Stimulated activated CD4-positive, alpha-beta T cell treated with anti-CD3 and anti-CD28 coated beads, Interleukin-1b, Interleukin-23, amount 100 ng/mL, for 4 hours (primary cell): ENCODE measurements around the gene SLC39A8.
A peak's percentile ranks its signal among the peaks of the same experiment; 100 is the strongest.
"Not testable (repeated sequence)": the region's sequence is repeated elsewhere in the genome, so short reads cannot be mapped to it uniquely, and the experiment has no call there.

Experiments
- DNase-seq, 2 donors: peaks; one replicate each; pipeline ENCODE4 v3.0.0-alpha.2; 2020; ENCODE audit warnings: low read depth in 2 of 2

Gene SLC39A8

DNA sequence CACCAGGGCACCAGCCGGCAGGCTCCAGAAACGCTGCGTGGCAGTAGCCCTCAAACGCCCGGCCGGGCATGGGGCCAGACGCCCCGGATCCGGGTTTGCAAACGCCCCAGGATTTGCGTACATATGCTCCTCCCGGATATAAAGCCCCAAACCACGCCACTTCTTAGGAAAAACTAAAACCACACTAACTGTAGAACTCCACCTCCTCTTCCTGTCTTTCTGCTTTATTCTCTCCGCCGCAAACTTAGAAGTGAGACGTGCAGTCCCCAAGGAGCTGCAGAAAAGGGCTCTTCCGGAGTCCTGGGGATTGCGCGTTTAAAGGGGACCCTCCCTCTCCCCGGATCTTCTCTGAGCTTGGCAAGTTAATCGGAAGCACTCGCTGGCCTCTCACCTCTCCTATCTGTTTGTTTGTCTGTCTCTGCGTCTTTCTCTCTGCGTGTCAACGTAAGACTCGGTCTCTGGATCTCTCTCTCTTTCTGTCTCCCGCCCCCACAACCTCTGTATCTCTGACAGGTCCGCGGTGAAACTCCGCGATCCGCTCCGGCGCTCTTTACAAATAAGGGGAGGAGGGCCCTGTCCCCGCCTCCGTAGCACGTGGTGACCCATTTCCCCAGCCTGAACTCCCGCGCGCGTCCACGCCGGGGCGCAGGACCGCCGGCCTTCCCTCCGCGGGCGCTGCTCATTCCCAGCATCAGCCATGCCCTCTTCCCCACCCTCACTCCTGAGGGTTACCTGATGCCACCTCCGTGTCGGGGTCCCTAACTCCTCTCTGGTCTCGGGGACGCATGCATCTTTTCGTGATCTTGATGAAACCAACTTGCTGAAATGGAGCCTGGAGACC, at the start of gene SLC39A8:
SLC39A8 (minus strand) TSS at position 529 of the 841 bp plus-strand sequence. CDS start 820 bp downstream, outside the sequence.
- peak; percentile 77 to 83 for DNase-seq

DNA sequence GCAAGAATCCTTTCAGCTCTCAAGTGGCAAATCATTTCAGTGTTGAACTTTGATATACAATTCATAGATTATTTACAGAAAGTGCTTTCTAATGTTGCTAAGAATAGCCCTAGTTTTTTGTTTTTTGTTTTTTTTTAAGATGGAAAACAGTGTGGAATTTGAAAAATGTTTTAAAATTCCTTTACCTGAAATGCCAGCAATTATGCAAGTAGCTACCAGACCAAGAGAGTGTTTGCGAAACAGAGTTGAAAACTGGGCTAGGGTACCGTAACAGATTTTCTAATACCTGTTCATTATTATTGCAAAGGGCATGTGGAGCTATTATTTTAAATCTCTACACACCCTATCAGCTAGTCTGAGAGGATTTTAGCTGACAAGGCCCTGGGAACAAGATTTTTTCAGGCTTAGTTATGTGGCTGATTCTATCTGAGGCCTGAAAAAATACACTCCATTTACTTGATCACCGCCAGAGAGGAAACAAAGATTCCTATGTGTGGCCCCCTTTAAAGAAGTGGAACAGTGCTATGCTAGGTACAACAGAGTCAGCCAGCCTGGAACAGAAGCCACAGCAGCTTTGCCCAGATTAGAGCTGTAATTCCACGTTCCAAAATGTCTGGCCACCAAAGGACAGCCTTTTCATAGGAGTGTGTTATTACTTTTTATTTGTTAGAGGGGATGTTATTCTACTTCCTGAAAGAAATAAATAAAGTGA, 46.9 kb upstream of the SLC39A8 start:
- DNase-seq: no peak

DNA sequence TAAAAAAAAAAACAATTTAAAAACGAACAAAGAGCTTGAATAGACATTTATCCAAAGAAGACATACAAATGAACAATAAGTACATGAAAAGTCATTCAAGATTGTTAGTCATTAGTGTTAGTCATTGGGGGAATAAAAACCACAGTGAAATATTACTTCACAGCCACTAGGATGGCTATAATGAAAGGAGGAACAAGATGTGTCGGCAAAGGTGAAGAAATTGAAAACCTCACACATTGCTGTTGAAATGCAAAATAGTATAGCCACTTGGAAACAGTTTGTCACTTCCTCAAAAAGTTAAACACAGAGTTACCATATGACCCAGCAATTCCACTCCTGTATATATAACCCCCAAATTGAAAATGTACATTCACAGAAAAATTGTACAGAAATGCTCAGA, 45.2 kb upstream of the SLC39A8 start:
- DNase-seq: no peak

DNA sequence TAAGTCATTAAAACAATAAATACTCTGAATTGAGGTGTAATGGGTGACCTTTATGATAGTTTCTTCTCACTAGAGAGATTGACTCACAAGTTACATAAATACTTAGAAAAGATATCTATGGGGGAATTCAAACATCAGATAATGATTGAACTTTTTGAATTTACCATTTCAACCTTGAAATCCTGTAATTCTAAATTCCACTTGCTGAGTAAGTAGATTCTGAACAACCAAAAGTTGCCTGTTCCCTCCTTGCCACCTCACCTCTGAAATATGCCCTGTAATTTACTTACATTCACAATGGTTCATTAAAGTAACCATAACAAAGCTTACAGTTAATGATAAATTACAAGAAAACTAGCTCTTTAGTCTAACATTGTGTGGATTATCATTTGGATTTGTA, 43.3 kb upstream of the SLC39A8 start:
- no peak for DNase-seq

DNA sequence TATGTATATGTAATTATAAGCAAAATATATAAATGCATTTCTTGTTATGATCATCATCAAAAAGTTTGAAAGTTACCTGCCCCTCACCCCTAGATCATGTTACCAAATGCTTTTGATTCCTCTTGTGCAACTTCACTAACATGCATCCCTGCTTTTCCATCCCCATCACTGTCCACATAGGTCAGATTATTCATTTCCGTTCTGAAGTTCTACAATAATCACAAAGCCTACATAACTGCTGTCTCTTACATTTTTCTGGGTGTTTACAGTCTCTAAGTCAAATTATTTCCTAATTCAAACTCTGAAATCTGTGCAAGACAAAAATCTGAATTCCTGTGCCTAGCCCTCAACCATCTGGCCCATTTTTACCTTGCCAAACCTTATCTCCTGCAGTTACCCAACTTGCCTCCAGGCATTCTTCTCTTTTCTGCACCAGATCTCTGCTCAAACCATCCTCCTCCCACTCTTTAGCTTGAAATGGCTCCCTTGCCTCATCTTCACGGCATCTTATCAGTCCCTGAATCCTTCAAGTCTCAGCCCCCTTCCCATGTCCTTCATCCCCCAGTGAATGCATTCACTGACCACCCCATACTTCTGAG, 42.4 kb upstream of the SLC39A8 start:
- no peak for DNase-seq

DNA sequence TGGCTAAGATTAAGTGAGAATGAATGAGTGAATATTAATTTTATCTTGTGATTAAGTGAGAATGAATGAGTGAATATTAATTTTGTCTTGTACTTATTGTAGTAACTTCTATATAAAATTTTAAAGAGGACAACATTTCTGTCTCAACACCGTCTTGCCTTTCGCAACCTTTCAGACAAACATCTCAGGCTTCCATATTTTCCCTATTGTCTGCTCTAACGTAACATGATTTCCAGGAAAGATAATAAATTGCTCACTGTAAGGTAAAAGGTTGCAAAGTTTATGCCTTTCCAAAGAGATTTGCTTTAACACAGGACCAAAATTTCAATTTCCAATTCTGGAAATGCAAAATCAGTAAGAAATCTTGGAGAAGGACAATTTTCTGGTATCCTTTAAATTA, 41.7 kb upstream of the SLC39A8 start:
- no peak for DNase-seq

DNA sequence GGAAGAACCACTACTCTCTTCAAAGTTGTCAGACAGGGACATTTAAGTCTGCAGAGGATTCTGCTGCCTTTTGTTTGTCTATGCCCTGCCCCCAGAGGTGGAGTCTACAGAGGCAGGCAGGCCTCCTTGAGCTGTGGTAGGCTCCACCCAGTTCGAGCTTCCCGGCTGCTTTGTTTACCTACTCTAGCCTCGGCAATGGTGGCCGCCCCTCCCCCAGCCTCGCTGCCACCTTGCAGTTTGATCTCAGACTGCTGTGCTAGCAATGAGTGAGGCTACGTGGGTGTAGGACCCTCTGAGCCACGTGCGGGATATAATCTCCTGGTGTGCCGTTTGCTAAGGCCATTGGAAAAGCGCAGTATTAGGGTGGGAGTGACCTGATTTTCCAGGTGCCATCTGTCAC, 35.0 kb upstream of the SLC39A8 start:
- not testable (repeated sequence) for DNase-seq

DNA sequence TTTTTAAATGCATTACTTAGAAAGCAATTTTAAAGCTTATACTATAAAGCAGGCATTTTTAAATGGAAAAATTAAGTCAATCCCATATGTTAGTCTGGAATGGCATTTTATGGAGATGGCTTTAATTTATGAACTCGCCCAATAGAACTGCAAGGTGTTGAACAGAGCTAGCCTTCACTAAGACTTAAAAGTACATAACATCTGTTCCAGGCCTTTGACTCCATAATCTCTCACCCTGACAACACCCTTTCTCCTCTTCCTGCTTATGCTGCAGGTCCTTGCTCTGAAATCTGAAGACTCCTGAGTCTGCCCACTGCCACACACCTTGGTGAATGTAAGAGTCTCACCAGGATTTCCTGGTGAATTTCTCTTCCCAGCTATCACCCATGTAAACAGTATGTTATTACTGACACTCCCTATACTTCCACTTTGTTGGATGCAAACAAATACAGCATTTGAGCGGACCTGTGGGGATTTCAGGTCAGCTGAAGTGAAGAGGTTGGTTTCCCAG, 17.7 kb upstream of the SLC39A8 start:
- DNase-seq: no peak

DNA sequence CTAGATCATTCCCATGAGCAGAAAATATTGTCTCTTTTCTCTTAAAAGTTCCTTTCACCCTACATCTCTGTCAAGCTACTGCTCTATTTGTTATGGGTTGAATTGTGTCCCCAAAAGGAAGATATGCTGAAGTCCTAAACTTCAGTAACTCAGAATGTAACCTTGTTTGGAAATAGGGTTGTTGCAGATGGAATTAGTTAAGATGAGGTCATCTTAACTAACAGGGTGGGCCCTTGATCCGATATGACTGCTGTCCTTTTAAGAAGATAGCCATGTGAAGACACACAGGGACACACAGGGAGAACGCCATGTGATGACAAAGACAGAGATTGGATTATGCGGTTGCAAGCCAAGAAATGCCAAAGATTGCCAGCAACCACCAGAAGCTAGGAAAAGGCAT, 12.8 kb upstream of the SLC39A8 start:
- DNase-seq: no peak

DNA sequence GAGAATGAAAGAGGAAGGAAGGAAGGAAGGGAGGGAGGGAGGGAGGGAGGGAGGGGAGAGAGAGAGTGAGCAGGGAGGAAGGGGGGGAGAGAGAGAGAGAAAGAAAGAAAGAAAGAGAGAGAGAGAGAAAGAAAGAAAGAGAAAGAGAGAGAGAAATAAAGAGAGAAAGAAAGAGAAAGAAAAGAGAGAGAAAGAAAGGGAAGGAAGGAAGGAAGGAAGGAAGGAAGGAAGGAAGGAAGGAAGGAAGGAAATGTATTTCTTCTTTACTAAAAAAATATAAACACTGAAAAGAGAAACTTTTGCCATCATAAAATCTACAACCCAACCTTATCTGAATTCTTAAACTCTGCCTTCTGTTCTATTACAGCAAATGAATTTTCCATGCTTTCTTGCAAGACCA, 12.4 kb upstream of the SLC39A8 start:
- DNase-seq: not testable (repeated sequence)

DNA sequence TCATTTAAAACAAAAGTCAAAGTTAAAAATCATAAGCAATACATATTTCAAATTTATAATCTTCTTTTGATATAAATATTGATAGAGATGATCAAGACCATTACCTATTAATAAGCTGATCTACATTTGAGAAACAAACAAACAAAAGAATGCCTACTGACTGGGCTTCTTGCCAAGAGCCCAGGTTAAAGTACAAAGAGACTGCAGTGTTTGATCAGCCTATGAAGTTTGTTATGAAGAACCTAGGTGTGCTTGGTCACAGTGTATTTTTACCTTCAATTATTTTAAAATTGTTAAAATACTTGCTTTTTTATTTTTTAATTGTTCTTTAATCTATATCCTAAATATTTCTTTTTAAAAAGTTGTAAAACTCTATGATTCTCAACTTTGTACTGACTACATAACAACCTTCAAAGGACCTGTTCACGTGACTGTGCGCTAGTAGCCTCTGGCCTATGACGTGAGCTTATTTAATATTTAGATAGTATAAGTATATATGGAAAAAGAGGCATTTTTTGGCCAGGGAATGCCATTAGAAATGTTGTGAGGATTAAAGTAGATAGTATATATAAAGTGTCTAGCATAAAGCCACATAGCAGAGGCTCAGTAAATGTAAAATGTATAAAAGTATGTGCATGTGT, 11.4 kb upstream of the SLC39A8 start:
- DNase-seq: no peak

DNA sequence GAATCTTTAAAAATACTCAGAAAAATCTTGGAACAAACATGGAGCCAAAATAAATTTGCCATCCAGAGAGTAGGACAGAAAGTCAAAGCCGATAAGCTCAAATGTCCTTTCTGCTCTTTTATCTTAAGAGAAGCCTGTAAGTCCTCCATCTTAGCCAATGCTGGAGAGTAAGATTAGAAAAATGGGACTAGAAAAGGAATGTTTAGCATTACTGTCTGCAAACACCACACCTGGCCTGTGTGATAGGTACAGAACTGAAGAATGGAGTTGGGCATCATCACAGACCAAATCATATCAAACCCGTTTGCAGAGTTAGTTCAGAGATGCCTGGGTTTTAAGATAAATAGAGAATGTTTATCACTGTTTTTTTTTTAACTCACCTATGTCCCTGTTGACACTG, 10.5 kb upstream of the SLC39A8 start:
- no peak for DNase-seq

DNA sequence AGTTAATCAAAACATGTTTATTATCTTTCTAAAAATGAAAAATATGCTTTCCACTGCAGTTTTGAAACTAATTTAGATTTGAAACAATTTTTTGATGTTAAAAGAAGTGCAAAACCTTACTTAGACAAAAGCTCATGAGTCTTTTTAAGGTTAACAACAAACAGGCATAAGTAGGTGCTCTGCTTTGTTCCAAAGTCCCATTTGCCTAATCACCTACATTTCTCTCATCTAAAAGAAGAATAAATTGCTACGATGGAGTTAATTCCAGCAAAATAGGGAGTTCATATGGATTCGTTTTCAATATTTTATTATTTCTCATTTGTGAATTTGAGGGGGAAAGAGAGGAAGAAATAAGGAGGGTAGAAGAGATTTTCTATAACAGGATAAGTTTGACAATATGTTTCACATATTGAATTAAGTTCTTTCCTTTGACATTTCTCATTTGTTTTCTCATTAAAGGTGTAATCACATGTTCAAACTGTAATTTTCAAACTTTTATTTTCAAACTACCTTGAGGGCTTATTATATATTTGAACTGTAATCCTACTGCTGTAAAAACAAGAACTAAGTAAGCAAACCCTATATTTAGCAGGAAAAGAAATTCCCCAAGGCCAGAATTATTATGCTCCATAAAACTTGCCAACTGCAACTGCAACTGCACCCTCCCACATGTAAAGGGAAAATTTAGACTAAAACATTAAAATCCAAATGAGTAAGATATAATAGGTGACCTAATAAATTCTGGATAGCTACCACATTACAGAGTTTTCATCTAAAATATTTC, 9.6 kb upstream of the SLC39A8 start:
- no peak for DNase-seq

DNA sequence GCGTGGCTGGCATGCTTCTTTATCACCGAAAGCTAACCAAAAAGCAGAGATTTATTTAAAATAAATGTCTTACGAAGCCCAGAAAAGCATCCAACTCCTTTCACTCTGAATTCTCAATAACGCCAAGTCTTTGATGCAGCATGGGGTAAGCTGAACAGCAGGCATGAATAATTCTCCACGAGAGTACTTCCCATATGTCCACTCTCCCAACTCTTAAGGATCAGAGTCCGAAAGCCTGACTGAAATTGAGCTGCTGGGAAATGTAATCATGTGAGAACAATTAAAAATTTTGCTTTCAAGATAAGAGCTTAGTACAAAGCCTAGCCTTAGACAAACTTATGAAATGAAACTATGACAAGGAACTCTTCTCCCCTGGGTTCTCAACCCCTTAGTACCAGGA, 7.5 kb upstream of the SLC39A8 start:
- no peak for DNase-seq

DNA sequence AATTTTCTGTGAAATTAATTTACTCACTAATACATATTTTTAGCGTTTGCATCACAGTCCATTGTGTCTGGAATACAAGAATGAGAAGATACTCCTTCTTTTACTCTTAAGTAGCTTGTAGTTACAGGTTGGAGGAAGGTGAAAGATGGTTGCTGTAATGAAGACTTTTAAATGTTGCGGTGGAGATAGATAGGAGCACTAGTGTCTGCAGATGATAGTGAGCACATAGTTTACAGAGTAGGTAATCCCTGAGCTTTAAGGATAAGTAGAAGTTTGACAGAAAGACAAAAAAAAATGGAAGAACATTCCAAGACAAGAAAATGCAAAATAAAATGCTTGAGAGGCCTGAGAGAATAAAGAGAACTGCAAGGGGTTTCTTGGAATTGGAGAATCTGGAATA, 5.4 kb upstream of the SLC39A8 start:
- DNase-seq: no peak

DNA sequence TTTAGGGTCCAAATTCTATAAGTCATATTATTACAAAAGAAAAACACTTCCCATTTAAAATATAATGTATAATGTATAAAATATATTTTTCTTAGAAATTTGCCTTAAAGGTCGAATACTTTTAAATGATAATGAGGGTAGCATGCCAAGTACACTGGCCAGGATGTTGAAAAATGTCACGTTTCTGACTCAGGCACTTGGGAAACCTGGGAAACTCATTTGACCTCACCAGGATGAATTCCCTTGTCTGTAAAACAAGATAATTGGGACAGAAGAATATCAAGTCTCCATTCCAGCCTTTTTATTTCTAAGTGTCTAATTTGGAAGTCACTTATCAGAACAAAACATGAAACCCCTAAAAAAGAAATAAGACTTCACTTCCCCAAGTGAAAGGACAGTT, 3.4 kb upstream of the SLC39A8 start:
- DNase-seq: no peak

DNA sequence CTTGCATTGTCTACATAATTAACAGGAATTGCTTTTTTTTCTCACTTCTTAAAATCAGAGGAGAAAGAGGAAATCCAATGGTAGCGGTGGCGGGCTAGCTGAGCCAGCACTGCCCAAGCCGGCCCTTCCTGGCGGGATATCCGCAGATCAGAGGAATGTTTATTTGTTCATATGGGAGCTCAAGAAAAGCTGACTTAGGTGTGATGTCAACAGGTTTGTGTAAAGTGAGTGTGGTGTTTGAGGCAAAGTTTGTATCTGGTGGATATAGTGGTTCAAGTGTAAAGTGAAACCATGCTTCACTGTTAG, 466 bp upstream of the SLC39A8 start:
- DNase-seq: no peak

DNA sequence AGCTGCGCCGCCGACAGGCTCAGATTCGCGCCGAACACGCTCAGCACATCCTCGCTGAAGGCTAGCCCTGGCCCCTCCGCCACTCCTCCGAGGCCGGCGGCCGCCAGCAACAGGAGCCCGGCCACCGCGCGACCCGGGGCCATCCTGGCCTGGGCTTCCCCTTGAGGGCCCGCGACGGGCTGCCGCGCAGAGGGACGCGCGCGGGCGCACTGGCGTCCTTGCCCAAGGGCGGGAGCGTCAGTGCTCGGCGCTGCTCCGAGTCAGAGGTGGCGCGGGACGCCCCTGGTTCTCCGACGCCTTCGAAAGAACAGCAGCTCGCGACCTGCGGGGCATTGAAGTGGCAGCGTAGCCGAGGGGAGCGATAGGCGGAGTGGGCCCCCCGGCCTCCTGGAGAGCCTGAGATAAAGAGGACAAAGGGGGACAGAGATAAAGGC, 745 bp downstream of the SLC39A8 start:
- peak; percentile 20 to 48 for DNase-seq

DNA sequence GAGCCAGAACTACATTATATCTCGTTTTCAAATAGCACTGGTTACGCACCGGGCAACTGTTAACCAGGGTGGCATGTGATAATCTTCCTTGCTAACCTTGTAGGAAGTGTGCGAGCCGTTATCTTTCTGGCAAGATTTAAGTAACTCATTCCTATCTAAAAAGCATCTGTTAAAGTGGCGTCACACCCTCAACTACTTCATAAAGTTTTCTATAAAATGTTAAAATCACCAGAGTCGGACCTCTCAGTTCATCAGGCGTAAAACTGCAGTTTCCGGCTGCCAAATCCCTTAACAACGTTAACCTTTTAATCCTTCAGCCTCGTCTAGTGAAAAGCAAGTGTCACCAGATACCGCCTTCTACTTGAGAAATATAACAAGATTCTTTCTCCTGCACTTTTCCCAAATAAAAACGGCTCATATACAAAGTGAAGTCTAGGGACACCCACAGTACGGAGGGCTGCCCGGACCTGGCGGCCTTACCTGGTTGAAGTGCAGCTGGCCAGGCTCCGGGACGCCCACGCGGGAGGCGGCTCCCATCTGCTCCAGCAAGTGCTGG, 1.2 kb downstream of the SLC39A8 start:
- DNase-seq: peak; percentile 37 to 64

DNA sequence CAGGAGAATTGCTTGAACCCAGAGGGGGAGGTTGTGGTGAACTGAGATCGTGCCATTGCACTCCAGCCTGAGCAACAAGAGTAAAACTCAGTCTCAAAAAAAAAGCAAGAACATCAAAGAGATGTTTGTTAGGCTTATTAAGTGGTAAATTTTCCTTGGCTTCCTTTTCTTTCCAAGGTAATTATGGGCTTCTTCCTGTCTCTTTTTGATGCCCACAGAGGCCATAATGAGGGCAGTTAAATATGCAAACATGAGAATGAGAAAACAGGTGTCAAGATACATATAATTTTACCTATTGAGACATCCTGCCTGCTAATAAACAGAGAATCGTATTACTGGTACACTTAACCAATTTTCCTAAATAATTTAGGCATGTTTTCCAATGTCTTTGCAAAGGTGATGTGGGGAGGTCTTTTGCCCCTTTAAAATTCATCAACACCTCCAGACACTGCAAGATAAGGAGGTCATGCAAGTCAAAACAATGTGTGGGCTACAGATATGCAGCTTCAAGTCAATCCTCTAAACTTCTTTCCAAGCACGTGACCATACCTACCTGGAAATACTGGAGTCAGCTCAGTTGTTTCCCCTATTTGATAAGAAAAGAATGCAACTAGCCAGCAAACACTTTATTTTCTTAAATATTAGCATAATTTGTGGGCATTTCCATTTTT, 2.7 kb downstream of the SLC39A8 start:
- DNase-seq: no peak

DNA sequence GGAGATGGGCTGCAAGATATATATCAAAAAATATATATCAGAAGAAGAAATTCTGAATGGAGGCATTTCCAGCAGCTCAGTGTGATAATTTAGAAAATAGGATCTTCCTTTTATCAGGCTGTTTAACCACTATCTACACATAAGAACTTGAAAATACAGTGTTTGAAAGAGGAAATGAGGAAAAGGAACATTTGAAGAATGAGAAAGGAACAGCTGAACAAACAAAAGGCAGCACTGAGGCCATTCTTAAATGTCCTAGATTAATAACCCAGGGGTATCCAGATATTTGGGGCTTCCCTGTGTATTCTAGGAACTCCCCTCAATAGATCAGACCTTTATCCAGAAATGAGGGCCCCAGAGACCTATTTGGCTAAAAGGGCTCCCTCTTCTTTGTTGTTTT, 4.1 kb downstream of the SLC39A8 start:
- DNase-seq: no peak
